WERI-Rb-1 (cell line): Measurements from ENCODE around the gene NPHP3.
A peak's percentile ranks its signal among the peaks of the same experiment; 100 is the strongest.
"Not testable (repeated sequence)": the region's sequence is repeated elsewhere in the genome, so short reads cannot be mapped to it uniquely, and the experiment has no call there.

Source experiments
- DNase-seq: peaks from one replicate; pipeline ENCODE4 v3.0.0-alpha.2; 2020
- H3K27ac ChIP-seq: fragments of 250-450 bp; sonication (Bioruptor Pico); 2 replicates; pipeline ENCODE4 v1.5.1; 2020; ENCODE audit warnings: mild to moderate bottlenecking, moderate library complexity
- H3K27me3 ChIP-seq: fragments of 250-450 bp; sonication (Bioruptor Pico); 2 replicates; pipeline ENCODE4 v1.5.1; 2021; ENCODE audit warnings: mild to moderate bottlenecking, low read depth, moderate library complexity; ENCODE audit not compliant: insufficient read depth, severe bottlenecking
- H3K36me3 ChIP-seq: fragments of 250-450 bp; sonication (Bioruptor Pico); 2 replicates; pipeline ENCODE4 v1.5.1; 2020; ENCODE audit warnings: mild to moderate bottlenecking, moderate library complexity
- H3K4me3 ChIP-seq: 2 replicates; pipeline ENCODE4 v1.5.1; 2011; ENCODE audit warnings: low read depth, mild to moderate bottlenecking, control low read depth, low read length
- H3K9me3 ChIP-seq: fragments of 250-450 bp; sonication (Bioruptor Pico); 2 replicates; pipeline ENCODE4 v1.5.1; 2021; ENCODE audit warnings: mild to moderate bottlenecking, moderate library complexity; ENCODE audit not compliant: severe bottlenecking
- CTCF ChIP-seq: IDR thresholded peaks from 2 replicates; pipeline ENCODE4 v1.5.1; 2011; ENCODE audit warnings: low read depth, mild to moderate bottlenecking, control low read depth, inconsistent platforms, low read length

NPHP3 gene

GRCh38 chr3:132650153-132650552, 72.1 kb downstream of the NPHP3 start:
- H3K27me3 ChIP-seq = no peaks in the 10 kb centered on the region
- no peaks in the 10 kb centered on the region for H3K9me3 ChIP-seq
- H3K4me3 ChIP-seq = no peak overlapping the region
- TF ChIP-seq CTCF = no peak
- H3K36me3 ChIP-seq = no peaks in the 10 kb centered on the region
- DNase-seq = no peak
- H3K27ac ChIP-seq = no peak overlapping the region

GRCh38 chr3:132645058-132645457, 77.2 kb downstream of the NPHP3 start:
- Histone ChIP-seq H3K27ac (no peak overlapping the region), H3K4me3 (no peak overlapping the region), H3K36me3 (no peaks in the 10 kb centered on the region), H3K9me3 (no peaks in the 10 kb centered on the region), H3K27me3 (no peaks in the 10 kb centered on the region)
- no peak for DNase-seq
- TF ChIP-seq CTCF = no peak

GRCh38 chr3:132643366-132643765, 78.8 kb downstream of the NPHP3 start:
- H3K27me3 ChIP-seq = no peaks in the 10 kb centered on the region
- no peak overlapping the region for H3K4me3 ChIP-seq
- DNase-seq = no peak
- peaks cover 3% of the 10 kb centered on the region; the same call in 1 of the 2 replicates for H3K36me3 ChIP-seq
- TF ChIP-seq CTCF = no peak
- H3K9me3 ChIP-seq = no peaks in the 10 kb centered on the region
- no peak overlapping the region for H3K27ac ChIP-seq

- no peak for TF ChIP-seq CTCF
- Histone ChIP-seq H3K4me3 (no peak overlapping the region), H3K27me3 (no peaks in the 10 kb centered on the region), H3K36me3 (peaks cover 3% of the 10 kb centered on the region; the same call in 1 of the 2 replicates), H3K9me3 (no peaks in the 10 kb centered on the region), H3K27ac (no peak overlapping the region)
- no peak for DNase-seq
These were observed 79.7 kb downstream of the NPHP3 start for GRCh38 chr3:132642539-132642847.

GRCh38 chr3:132641837-132642538, 80.2 kb downstream of the NPHP3 start:
- DNase-seq = no peak
- no peaks in the 10 kb centered on the region for H3K9me3 ChIP-seq
- peaks cover 3% of the 10 kb centered on the region; the same call in 1 of the 2 replicates for H3K36me3 ChIP-seq
- H3K27me3 ChIP-seq = no peaks in the 10 kb centered on the region
- TF ChIP-seq CTCF = 0 out of 2 replicates have a peak, but pooled peaks have one; percentile 19
- H3K4me3 ChIP-seq = no peak overlapping the region
- no peak overlapping the region for H3K27ac ChIP-seq

GRCh38 chr3:132641427-132641826, 80.8 kb downstream of the NPHP3 start:
- not testable (repeated sequence) for H3K27me3 ChIP-seq, H3K9me3 ChIP-seq, H3K36me3 ChIP-seq, H3K27ac ChIP-seq, DNase-seq, H3K4me3 ChIP-seq
